K562 (cell line): ENCODE measurements around the gene ZNF581.

ENCODE experiments used
- CHD7 ChIP-seq: fragments of 200-600 bp; sonication (generic); IDR thresholded peaks from one replicate; pipeline ENCODE4 v1.6.1; 2012; ENCODE audit warnings: mild to moderate bottlenecking, low read depth, low read length, inconsistent platforms
- EP300 ChIP-seq: IDR thresholded peaks from 2 replicates; pipeline ENCODE4 v1.6.1; 2012; ENCODE audit warnings: low read length, improper control_type of control experiment
- ESRRA ChIP-seq: fragments of 450-650 bp; IDR thresholded peaks from 2 replicates; pipeline ENCODE4 v1.6.1; 2014; ENCODE audit warnings: low read depth, mild to moderate bottlenecking, moderate library complexity, borderline replicate concordance
- EZH2 ChIP-seq: IDR thresholded peaks from 2 replicates; pipeline ENCODE4 v1.6.1; 2012; ENCODE audit warnings: low read depth, mild to moderate bottlenecking, inconsistent platforms, low read length, borderline replicate concordance
- POLR2AphosphoS5 ChIP-seq: IDR thresholded peaks from 2 replicates; pipeline ENCODE4 v1.6.1; 2011; ENCODE audit warnings: mild to moderate bottlenecking, low read depth, low read length, moderate library complexity; ENCODE audit not compliant: control insufficient read depth, insufficient read depth
- POLR2G ChIP-seq: fragments of 200-400 bp; formaldehyde crosslinking; IDR thresholded peaks from 2 replicates; pipeline ENCODE4 v1.6.1; 2017; ENCODE audit warnings: low read depth, mild to moderate bottlenecking, antibody characterized with exemption, low read length, moderate library complexity
- RB1 ChIP-seq: fragments of 450-650 bp; IDR thresholded peaks from 2 replicates; pipeline ENCODE4 v1.6.1; 2017; ENCODE audit warnings: low read depth, mild to moderate bottlenecking
- SP1 ChIP-seq: sonication (generic); formaldehyde crosslinking; IDR thresholded peaks from 2 replicates; pipeline ENCODE4 v1.8.1; 2022; ENCODE audit warnings: mild to moderate bottlenecking, missing genetic modification reagents
- ZNF3 ChIP-seq: fragments of 250-450 bp; sonication (Bioruptor Pico); IDR thresholded peaks from 2 replicates; pipeline ENCODE4 v1.5.0; 2021; ENCODE audit warnings: mild to moderate bottlenecking, moderate library complexity

- 0 out of 2 replicates have a peak, but pooled peaks have one; percentile 20 for TF ChIP-seq POLR2G
- no peak for TF ChIP-seq EZH2
- TF ChIP-seq CHD7 = no peak
- peak; percentile 1; the same call in 1 of the 2 replicates for TF ChIP-seq POLR2AphosphoS5
- no peak for TF ChIP-seq ZNF3 (CRISPR knock-in tag)
- no peak for TF ChIP-seq EP300
- TF ChIP-seq RB1 = no peak
- TF ChIP-seq SP1 (CRISPR knock-in tag) = no peak
- TF ChIP-seq ESRRA = no peak
These were observed 30.4 kb downstream of the ZNF581 start for GRCh38 chr19:55673889-55674288.
